Upper lobe of left lung (tissue), 4 donors: Measurements from ENCODE around the gene SCUBE2.

Experiments used
- EP300 ChIP-seq, 4 donors: sonication (generic); formaldehyde crosslinking; IDR thresholded peaks; one replicate each; pipeline ENCODE4 v1.5.1; 2017; ENCODE audit warnings: antibody characterized with exemption in 4 of 4, control low read depth in 2 of 4
- TF ChIP-seq, protein P1 (sequence below), 6 experiments: fragments of 450-650 bp in 4 of 6; fragments of 200-600 bp in 2 of 6; sonication (generic) in 2 of 6; IDR thresholded peaks; one replicate each; pipeline ENCODE4 v1.5.1; 2016 to 2019; ENCODE audit warnings: antibody characterized with exemption in 6 of 6

GRCh38 chr11:8989453-8989852, 101.9 kb downstream of the SCUBE2 start:
- TF ChIP-seq, protein P1, sequence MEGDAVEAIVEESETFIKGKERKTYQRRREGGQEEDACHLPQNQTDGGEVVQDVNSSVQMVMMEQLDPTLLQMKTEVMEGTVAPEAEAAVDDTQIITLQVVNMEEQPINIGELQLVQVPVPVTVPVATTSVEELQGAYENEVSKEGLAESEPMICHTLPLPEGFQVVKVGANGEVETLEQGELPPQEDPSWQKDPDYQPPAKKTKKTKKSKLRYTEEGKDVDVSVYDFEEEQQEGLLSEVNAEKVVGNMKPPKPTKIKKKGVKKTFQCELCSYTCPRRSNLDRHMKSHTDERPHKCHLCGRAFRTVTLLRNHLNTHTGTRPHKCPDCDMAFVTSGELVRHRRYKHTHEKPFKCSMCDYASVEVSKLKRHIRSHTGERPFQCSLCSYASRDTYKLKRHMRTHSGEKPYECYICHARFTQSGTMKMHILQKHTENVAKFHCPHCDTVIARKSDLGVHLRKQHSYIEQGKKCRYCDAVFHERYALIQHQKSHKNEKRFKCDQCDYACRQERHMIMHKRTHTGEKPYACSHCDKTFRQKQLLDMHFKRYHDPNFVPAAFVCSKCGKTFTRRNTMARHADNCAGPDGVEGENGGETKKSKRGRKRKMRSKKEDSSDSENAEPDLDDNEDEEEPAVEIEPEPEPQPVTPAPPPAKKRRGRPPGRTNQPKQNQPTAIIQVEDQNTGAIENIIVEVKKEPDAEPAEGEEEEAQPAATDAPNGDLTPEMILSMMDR (IDR thresholded peaks at IDR 0.05), result no peak
- no peak for TF ChIP-seq EP300 (IDR thresholded peaks at IDR 0.05)
